ENCODE measurements around the gene NLRP5.

Gene NLRP5

GRCh38 chr19:55958356-55958755 is 28.2 kb upstream of the NLRP5 start:
- no peaks in the 10 kb centered on the region for H3K79me2 ChIP-seq (ENCODE audit: insufficient read depth, low read length)
- no peaks in the 10 kb centered on the region for H3F3A ChIP-seq (ENCODE audit: low read depth)
- no peaks in the 10 kb centered on the region for H3K4me1 ChIP-seq (ENCODE audit: insufficient read depth, low read length, poor library complexity, severe bottlenecking)
- TF ChIP-seq EZH2phosphoT487 (IDR thresholded peaks at IDR 0.05; ENCODE audit: borderline replicate concordance) = no peak
- no peak for TF ChIP-seq CTCF (conservative IDR thresholded peaks at IDR 0.05; ENCODE audit: low read length)
- H3K9ac ChIP-seq (ENCODE audit: low read depth, low read length, poor library complexity, severe bottlenecking) = no peak overlapping the region
- no peaks in the 10 kb centered on the region for H4K20me1 ChIP-seq (ENCODE audit: insufficient read depth, low read length, poor library complexity, severe bottlenecking)
- no peak overlapping the region for H2AFZ ChIP-seq (ENCODE audit: low read length)
- no peaks in the 10 kb centered on the region for H3K36me3 ChIP-seq (ENCODE audit: insufficient read depth, low read length)
- no peak overlapping the region for H3K4me3 ChIP-seq (ENCODE audit: low read length, poor library complexity, severe bottlenecking)
- peaks cover 6% of the 10 kb centered on the region; the same call in 1 of the 2 replicates for H3K9me3 ChIP-seq (ENCODE audit: insufficient read depth, low read depth, low read length)
- no peak overlapping the region for H3K4me2 ChIP-seq (ENCODE audit: low read depth, low read length, poor library complexity, severe bottlenecking)
- H3K27me3 ChIP-seq (ENCODE audit: insufficient read depth, low read length, poor library complexity, severe bottlenecking) = no peaks in the 10 kb centered on the region
- no peaks in the 10 kb centered on the region for H3K9me2 ChIP-seq (replicated peaks; ENCODE audit: low read depth, low read length)

GRCh38 chr19:55959996-55960675 is 26.4 kb upstream of the NLRP5 start:
- Histone ChIP-seq H3K4me3 (ENCODE audit: low read length, poor library complexity, severe bottlenecking) (no peak overlapping the region), H3K9ac (ENCODE audit: low read depth, low read length, poor library complexity, severe bottlenecking) (no peak overlapping the region), H3K4me1 (ENCODE audit: insufficient read depth, low read length, poor library complexity, severe bottlenecking) (no peaks in the 10 kb centered on the region), H2AFZ (ENCODE audit: low read length) (no peak overlapping the region), H3K9me2 (replicated peaks; ENCODE audit: low read depth, low read length) (no peaks in the 10 kb centered on the region), H3K36me3 (ENCODE audit: insufficient read depth, low read length) (no peaks in the 10 kb centered on the region), H3K4me2 (ENCODE audit: low read depth, low read length, poor library complexity, severe bottlenecking) (no peak overlapping the region), H3K79me2 (ENCODE audit: insufficient read depth, low read length) (no peaks in the 10 kb centered on the region), H4K20me1 (ENCODE audit: insufficient read depth, low read length, poor library complexity, severe bottlenecking) (no peaks in the 10 kb centered on the region), H3K9me3 (ENCODE audit: insufficient read depth, low read depth, low read length) (peaks cover 6% of the 10 kb centered on the region; the same call in 1 of the 2 replicates), H3F3A (ENCODE audit: low read depth) (no peaks in the 10 kb centered on the region), H3K27me3 (ENCODE audit: insufficient read depth, low read length, poor library complexity, severe bottlenecking) (no peaks in the 10 kb centered on the region)
- TF ChIP-seq CTCF (conservative IDR thresholded peaks at IDR 0.05; ENCODE audit: low read length) (no peak), EZH2phosphoT487 (IDR thresholded peaks at IDR 0.05; ENCODE audit: borderline replicate concordance) (no peak)

- Histone ChIP-seq H3K9ac (ENCODE audit: low read depth, low read length, poor library complexity, severe bottlenecking) (no peak overlapping the region), H2AFZ (ENCODE audit: low read length) (no peak overlapping the region), H3K9me2 (replicated peaks; ENCODE audit: low read depth, low read length) (no peaks in the 10 kb centered on the region), H3K27me3 (ENCODE audit: insufficient read depth, low read length, poor library complexity, severe bottlenecking) (no peaks in the 10 kb centered on the region), H3K4me1 (ENCODE audit: insufficient read depth, low read length, poor library complexity, severe bottlenecking) (no peaks in the 10 kb centered on the region), H3K36me3 (ENCODE audit: insufficient read depth, low read length) (no peaks in the 10 kb centered on the region), H3K79me2 (ENCODE audit: insufficient read depth, low read length) (no peaks in the 10 kb centered on the region), H3K4me3 (ENCODE audit: low read length, poor library complexity, severe bottlenecking) (no peak overlapping the region), H4K20me1 (ENCODE audit: insufficient read depth, low read length, poor library complexity, severe bottlenecking) (no peaks in the 10 kb centered on the region), H3F3A (ENCODE audit: low read depth) (no peaks in the 10 kb centered on the region), H3K4me2 (ENCODE audit: low read depth, low read length, poor library complexity, severe bottlenecking) (no peak overlapping the region), H3K9me3 (ENCODE audit: insufficient read depth, low read depth, low read length) (peaks cover 3% of the 10 kb centered on the region; the same call in 1 of the 2 replicates)
- TF ChIP-seq CTCF (conservative IDR thresholded peaks at IDR 0.05; ENCODE audit: low read length) = no peak
- no peak for TF ChIP-seq EZH2phosphoT487 (IDR thresholded peaks at IDR 0.05; ENCODE audit: borderline replicate concordance)
Observed at GRCh38 chr19:55962186-55962585, 24.4 kb upstream of the NLRP5 start.

All from Loucy (cell line).